ENCODE data around the gene LKAAEAR1.

GRCh38 chr20:64114356-64114971 lies 30.3 kb upstream of the LKAAEAR1 start:
- TF ChIP-seq POLR2AphosphoS5 (IDR thresholded peaks at IDR 0.05) (no peak), CTCF (IDR thresholded peaks at IDR 0.05) (no peak)

Measured in breast epithelium (tissue), 3 donors.